Testis (tissue), 2 donors: ENCODE results near the gene MASP2.

ENCODE experiments used
- CTCF ChIP-seq, 3 experiments: fragments of 450-650 bp in 2 of 3; fragments of 200-600 bp in 1 of 3; sonication (generic) in 1 of 3; IDR thresholded peaks; one replicate each; pipeline ENCODE4 v1.5.1; 2016 to 2019; ENCODE audit warnings: antibody characterized with exemption in 3 of 3, mild to moderate bottlenecking in 2 of 3, moderate library complexity in 1 of 3
- POLR2A ChIP-seq: fragments of 450-650 bp; IDR thresholded peaks from one replicate; pipeline ENCODE4 v1.6.1; 2017; ENCODE audit warnings: antibody characterized with exemption, mild to moderate bottlenecking, moderate library complexity

- TF ChIP-seq CTCF (IDR thresholded peaks at IDR 0.05), result no peak
- no peak for TF ChIP-seq POLR2A
These were observed 6.7 kb upstream of the MASP2 start for GRCh38 chr1:11053758-11054137.
